GM12892 (cell line): ENCODE results near the gene TBL1XR1.

Source experiments
- DNase-seq: peaks from one replicate; pipeline ENCODE4 v3.0.0; 2011; ENCODE audit not compliant: insufficient read length
- FAIRE-seq: peaks from 2 replicates; lab custom pipeline; 2011; peaks lifted over from hg19 to GRCh38; lab: Jason Lieb, UNC
- POLR2A ChIP-seq: IDR thresholded peaks from 2 replicates; pipeline ENCODE4 v1.6.1; 2011; ENCODE audit warnings: low read depth, low read length, control low read depth
- POLR2AphosphoS5 ChIP-seq: IDR thresholded peaks from 2 replicates; pipeline ENCODE4 v1.6.1; 2011; ENCODE audit warnings: low read depth, low read length, control low read depth
- TAF1 ChIP-seq: IDR thresholded peaks from 2 replicates; pipeline ENCODE4 v1.6.1; 2011; ENCODE audit warnings: low read depth, mild to moderate bottlenecking, control low read depth, low read length, borderline replicate concordance

TBL1XR1 gene

DNA sequence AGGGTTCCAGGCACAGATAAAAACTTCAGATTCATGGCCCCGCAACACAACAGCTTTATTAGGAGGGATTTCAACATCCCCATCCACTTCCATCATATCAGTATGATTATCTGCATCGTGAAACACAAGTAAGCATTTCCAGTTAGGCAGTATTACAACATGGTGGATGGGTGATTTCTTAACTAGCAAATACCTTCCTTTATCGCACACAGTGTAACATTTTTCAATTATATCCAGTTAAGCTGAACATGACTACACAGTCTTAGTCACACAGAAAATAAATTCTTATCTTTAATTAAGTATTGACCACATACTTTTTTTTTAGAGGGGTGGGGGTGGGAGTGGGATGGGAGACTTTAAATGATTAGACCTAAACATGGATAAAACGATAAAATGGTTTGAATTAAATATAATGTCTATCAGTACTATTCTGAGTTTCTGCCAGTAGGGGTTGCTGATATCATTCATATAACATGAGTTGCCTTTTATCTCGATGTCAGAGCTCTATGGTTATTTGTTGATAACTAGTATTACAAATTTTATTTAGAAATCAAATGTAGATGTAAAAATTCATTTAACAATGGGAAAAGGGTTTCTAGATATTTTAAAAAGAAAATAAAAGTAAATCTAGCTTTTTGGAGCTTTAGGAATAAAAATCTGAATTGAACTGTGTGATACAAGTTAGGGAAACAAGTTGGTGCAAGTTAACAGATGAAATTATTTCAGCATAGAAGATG is 146.6 kb downstream of the TBL1XR1 start:
- FAIRE-seq (no peak), DNase-seq (no peak)

DNA sequence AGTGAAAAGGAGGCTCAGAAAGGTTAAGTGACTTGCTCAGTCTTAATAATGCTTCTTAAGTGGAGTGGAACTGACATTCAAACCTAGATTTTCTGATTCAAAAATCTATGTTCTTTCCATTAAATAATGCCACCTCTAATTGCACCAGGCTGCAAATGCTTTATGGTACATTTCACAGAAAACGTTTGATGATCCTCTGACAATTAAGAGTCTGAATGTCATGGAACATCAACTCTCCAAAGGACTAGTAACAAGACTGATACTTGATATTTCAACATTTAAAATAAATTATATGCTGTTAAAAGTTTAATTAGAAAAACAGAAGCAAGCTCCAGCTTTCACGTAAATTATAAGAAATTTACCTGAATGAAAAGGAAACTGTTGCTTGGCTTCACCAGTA is 151.5 kb downstream of the TBL1XR1 start:
- DNase-seq (no peak), FAIRE-seq (no peak)
- TF ChIP-seq POLR2A: no peak
- TF ChIP-seq TAF1: no peak
- TF ChIP-seq POLR2AphosphoS5: no peak

More for the DNA sequence above, 146.6 kb downstream of the TBL1XR1 start:
- no peak for TF ChIP-seq POLR2AphosphoS5
- TF ChIP-seq TAF1: no peak
- TF ChIP-seq POLR2A: no peak

DNA sequence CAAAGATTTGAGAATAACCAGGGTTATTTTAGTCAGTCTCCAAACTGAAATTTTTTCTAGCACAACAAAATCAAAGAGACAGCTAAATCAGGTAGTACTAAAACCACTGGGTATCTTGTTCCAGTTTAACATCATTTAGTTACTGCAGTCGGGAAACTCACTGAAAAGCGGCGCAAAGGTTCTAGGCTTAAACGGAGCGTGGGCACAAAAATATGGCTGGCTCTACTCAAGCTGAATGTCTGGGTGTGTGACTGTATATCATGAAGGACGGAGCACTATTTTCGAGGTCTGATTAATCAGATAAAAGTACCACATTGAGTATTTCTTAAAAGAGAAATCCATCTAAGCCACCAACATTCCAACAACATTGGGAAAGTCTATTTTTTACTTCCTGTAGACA is 152.1 kb downstream of the TBL1XR1 start:
- no peak for FAIRE-seq
- DNase-seq: no peak
- TF ChIP-seq TAF1: no peak
- no peak for TF ChIP-seq POLR2AphosphoS5
- no peak for TF ChIP-seq POLR2A

DNA sequence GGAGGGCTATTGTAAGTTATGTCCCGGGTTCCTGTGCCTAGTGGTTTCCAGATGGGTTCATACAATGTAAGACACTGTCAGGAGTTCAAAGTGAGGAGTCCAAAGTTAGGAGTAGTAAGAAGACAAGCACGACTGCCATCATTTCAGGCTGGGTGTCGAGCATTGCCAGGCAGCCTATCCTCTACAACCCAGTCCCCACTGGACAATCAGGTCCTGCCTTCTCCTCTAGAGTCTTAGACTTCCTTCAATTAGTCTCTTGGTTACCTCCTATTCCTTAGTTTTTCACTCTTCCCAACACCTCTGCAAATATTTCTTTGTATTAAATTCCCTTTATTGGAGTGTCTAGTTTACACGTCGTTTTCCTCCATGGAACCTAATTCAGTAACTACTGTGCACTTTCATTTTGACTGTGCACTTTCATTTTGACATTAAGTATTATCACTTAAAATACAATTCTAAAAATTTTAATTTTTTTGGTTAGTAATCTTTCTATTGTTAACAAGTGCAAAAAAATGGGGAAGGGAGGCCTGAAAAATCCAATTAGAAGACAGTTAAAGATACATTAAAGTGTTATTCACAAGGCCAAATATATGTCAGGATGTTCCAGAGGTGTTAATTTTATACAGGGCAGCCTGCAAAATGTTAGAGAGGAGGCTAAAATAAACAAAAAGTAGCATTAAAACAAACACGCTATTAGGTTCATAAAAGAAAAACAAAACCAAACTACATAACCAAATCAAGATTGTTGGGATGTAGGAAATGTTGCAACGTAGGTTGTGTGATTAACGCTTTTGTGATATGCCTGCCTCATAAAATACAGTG is 155.3 kb downstream of the TBL1XR1 start:
- DNase-seq: no peak
- FAIRE-seq: peak; percentile 60
- TF ChIP-seq POLR2AphosphoS5 (no peak), TAF1 (no peak)

DNA sequence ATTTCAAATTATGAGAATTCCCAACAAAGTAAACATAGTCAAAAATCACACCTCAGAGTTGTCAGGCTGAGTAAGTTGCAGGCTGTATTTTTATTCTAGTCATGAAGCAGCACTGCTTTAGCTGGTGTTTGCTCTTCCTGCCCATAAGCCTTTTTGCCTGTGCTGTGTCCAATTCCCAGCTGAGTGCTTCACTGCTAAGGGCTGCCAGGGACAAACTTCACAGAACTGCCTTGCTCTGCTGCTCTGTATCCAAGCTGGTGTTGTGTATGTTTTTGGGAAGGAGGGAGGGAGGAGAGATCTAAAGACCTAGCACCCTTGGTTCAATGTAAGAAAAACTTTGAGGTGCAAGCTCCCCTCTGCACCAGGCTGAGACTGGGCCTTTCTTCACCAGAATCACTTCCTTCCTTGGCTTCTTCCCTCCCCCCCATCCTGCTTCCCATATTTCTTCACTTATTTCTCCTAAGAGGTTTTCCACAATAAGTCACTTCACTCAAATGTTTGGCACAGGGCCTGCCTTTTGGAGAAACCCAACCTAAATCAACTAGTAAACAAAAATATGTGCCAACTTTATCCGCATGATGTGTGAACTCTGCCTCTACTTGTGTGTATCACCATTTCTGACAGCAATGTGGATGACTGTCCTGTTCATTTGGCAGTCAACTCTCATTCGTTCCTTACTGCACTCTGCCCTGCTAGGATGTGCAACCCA is 156.1 kb downstream of the TBL1XR1 start:
- FAIRE-seq: no peak
- TF ChIP-seq POLR2AphosphoS5: no peak
- no peak for TF ChIP-seq POLR2A
- TF ChIP-seq TAF1: no peak
- no peak for DNase-seq

DNA sequence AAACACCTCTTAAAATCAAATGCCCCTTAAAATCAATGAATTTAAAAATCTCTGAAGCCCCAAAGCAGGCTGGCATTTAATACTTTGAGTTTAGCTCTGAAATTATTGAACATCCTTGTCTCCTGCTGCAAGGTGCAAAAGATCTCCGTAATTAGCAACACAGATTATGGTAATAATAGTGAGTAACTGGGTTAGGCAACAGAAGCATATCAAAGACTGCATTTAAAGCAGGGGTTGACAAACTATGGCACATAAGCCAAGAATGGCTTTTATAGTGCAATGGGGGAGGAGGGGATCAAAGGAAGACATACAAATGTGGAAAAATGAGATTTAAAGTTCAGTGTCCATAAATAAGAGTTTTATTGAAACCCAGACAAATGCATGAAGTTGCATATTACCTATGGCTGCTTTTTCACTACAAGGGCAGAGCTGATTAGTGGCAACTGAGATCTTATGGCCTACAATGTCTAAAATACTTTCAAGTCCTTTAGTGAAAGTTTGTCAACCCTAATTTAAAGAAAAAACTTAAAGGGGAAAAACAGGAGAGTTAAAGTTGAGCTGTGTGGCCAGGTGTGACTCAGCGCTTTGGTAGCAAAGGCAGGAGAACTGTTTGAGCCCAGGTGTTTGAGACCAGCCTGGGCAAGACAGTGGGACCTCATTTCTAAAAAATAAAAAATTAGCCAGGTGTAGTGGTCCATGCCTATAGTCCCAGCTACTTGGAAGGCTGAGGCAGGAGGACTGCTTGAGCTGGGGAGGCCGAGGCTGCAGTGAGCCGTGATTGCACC is 157.6 kb downstream of the TBL1XR1 start:
- FAIRE-seq (no peak), DNase-seq (no peak)
- TF ChIP-seq POLR2AphosphoS5 (no peak), TAF1 (no peak), POLR2A (no peak)

DNA sequence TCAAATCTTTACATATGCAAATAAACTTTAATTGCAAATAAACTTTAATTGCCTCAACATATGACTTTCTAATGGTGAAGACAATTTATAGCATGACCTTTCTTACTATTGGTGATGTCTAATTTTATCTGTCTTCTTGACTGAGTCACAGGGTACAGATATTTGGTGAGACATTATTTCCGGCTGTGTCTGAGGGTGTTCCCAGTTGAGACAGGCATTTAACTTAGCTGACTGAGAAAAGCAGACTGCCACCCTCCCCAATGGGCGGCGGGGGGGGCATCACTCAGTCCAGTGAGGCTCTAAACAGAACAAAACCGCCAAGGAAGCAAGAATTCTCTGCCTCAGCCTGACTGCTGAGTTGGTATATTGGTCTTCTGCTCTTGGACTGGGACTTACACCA is 160.0 kb downstream of the TBL1XR1 start:
- DNase-seq: no peak
- TF ChIP-seq TAF1 (no peak), POLR2AphosphoS5 (no peak), POLR2A (no peak)
- no peak for FAIRE-seq

DNA sequence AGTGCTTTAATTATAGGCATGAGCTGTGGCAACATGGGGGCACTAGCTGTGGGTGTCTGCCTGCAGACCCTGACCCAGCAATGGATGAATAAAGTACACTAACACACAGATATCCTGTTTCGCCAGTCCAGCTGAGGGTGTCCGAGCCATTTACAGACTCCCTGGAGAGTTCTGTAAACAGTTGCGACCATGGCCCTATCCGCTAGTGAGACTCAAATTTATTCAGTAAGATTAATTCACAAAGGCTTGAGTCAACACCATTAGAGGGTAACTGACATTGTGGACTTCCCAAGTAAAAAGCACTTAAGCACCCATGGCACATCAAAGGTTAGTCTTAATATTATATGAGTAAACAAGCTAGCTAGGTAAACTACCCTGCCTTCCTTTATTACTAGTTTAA is 161.6 kb downstream of the TBL1XR1 start:
- no peak for TF ChIP-seq POLR2A
- no peak for TF ChIP-seq POLR2AphosphoS5
- no peak for TF ChIP-seq TAF1
- DNase-seq (no peak), FAIRE-seq (no peak)

DNA sequence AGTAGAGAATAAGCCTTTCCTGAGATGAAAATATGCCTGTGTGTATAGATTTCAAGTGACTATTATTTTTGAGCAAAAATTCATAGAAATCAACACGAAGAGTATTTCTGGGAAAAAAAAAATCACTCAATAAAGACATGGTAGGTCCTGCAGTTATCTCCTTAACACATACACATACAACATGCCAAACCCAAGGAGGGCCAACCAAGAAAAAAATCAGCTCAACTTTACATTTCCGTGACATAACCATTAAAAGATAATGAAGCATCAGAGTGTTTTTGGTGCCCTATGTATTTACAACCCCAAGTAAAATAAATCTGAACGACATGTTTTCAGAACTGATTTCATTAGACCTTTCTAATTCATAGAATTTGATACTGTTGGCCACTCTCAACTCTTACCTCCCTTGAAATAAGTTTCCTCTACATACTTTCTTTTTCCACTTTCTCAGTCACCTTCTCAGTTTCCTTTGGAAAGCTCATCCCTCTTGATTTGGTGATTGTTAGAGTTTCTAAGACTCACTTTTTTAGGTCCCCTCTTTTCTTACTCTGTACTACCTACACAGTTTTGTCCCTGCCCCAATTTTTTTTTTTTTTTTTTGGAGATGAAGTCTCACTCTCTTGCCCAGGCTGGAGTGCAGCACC is 162.3 kb downstream of the TBL1XR1 start:
- FAIRE-seq (no peak), DNase-seq (no peak)
- TF ChIP-seq TAF1 (no peak), POLR2AphosphoS5 (no peak), POLR2A (no peak)

DNA sequence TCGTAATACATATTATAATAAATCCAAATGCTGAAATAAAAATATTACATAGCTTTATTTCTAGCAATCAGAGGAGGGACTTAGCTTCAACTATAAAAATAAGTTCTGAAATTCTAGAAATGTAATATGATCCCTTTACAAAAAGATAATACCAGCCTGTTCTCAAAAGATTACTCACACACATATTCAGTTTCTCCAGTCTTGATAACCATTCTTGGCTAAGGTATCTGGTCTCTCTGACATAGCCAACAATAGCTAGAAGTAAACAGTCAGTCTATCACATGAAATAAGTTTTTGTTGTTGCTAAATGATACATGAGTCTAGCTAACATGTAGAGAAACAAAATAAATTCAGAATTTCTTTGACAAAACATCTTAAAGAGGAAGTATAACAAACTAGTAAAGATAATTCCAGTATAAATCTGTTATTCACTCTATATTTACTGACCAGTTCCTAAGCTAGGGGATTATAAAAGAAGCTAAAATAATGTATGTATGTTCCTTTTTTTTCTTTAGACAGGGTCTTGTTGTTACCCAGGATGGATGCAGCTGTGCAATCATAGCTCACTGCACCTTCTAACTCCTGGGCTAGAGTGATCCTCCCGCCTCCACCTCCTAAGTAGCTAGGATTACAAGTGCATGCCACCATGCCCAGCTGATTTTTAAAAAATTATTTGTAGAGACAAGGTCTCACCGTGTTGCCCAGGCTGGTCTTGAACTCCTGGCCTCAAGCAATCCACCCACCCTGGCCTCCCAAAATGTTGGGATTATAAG is 170.6 kb downstream of the TBL1XR1 start:
- FAIRE-seq (no peak), DNase-seq (no peak)
- TF ChIP-seq POLR2AphosphoS5 (no peak), POLR2A (no peak), TAF1 (no peak)
